Kidney epithelial cell (primary cell): ENCODE results near the gene CD96. TPM values are rescaled to one million over a fixed set of nuclear protein-coding genes. Genes with fewer than 3 reads are reported as not detected.
"Not testable (repeated sequence)": the region's sequence is repeated elsewhere in the genome, so short reads cannot be mapped to it uniquely, and the experiment has no call there.

Source experiments
- DNase-seq: peaks from one replicate; pipeline ENCODE4 v3.0.0-alpha.2; 2010; ENCODE audit warnings: low read depth
- H3K27me3 ChIP-seq: 2 replicates; pipeline ENCODE4 v1.6.0; 2011; ENCODE audit warnings: low read length; ENCODE audit not compliant: control insufficient read depth, insufficient read depth
- H3K36me3 ChIP-seq: 2 replicates; pipeline ENCODE4 v1.5.1; 2011; ENCODE audit warnings: low read length; ENCODE audit not compliant: control insufficient read depth, insufficient read depth
- H3K4me3 ChIP-seq: 2 replicates; pipeline ENCODE4 v1.5.1; 2011; ENCODE audit warnings: low read depth, mild to moderate bottlenecking, control low read depth, low read length
- total RNA-seq: library from RNA; depleted of rRNA; stranded (reverse); fragments of >200 nt; gene quantifications from 2 replicates; pipeline ENCODE4 v1.2.3, GENCODE V29; 2015
- TF ChIP-seq, protein P1 (sequence below): IDR thresholded peaks from 2 replicates; pipeline ENCODE4 v1.5.1; 2011; ENCODE audit warnings: mild to moderate bottlenecking, moderate library complexity, low read length, control low read depth, inconsistent platforms; ENCODE audit not compliant: insufficient read depth, poor library complexity, severe bottlenecking

CD96 gene
- total RNA-seq, 1 donor from 2014 or later, result not detected

DNA sequence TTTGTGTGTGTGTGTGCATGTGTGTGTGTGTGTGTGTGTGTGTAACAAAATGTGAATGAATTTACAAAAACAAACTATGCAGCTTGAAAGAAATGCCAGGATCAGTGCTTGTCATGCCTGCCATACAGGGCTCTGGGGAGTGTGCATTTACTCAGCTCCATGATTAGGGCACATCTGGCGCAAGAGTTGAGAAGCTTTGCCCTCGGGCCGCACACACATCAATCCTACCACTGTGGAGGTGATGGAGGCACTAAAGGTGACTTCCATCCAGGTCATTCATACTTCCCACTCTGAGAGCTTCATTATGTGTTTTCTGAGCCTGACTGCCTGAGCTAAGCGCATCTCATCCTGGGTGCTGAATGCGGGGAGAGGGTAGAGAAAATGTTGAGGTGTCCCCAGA, 125.2 kb downstream of the CD96 start:
- DNase-seq, result no peak
- no peak overlapping the region for H3K4me3 ChIP-seq
- no peaks in the 10 kb centered on the region for H3K27me3 ChIP-seq
- TF ChIP-seq, protein P1, sequence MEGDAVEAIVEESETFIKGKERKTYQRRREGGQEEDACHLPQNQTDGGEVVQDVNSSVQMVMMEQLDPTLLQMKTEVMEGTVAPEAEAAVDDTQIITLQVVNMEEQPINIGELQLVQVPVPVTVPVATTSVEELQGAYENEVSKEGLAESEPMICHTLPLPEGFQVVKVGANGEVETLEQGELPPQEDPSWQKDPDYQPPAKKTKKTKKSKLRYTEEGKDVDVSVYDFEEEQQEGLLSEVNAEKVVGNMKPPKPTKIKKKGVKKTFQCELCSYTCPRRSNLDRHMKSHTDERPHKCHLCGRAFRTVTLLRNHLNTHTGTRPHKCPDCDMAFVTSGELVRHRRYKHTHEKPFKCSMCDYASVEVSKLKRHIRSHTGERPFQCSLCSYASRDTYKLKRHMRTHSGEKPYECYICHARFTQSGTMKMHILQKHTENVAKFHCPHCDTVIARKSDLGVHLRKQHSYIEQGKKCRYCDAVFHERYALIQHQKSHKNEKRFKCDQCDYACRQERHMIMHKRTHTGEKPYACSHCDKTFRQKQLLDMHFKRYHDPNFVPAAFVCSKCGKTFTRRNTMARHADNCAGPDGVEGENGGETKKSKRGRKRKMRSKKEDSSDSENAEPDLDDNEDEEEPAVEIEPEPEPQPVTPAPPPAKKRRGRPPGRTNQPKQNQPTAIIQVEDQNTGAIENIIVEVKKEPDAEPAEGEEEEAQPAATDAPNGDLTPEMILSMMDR, result no peak
- no peaks in the 10 kb centered on the region for H3K36me3 ChIP-seq

DNA sequence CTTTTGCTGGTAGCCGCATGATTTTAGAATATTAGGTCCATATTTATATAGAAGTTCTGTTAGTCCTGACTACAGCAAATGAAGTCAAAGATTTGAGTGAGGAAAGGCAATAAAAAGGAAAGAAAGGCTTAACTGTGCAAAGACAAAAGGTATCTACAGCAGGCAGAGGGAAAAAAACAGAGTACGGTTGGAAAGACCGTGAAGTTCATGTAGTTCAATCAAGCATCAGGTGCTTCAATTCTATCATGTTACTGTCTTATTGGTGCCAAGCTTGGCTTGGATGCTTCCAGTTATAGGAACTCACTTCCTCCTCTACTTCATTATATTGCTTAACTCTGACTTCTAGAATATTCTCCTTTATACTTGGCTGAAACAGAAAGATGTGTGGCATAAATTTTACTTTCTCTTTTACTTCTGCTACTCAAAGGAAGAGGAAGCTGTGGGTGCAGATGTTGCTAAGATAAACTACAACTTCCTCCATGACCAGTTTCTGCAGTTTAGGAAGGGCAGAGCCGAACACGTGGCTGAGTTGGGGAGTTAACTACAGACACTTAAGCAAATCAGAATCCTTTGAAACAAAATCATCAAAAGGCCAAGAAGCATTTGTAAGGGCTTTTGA, 125.7 kb downstream of the CD96 start:
- Histone ChIP-seq H3K27me3 (no peaks in the 10 kb centered on the region), H3K4me3 (no peak overlapping the region), H3K36me3 (no peaks in the 10 kb centered on the region)
- TF ChIP-seq, protein P1, result no peak
- DNase-seq, result no peak

DNA sequence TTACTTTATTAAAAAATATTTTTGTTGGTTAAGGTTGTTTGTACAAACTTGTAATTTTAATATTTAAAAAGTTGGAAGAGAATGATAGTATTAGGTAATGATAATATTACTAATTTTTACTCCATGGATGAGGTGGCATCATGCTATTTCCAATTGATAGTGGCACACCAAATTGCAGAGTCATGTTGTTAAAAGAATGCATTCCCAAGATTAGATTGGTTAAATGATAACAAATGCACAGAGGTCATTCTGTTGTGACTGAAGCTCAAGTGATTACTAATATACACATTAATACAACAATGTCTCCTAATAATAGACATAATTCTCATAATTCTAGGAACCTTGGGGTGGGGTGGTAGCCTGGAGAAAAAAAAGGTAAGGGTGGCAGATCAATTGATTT, 126.3 kb downstream of the CD96 start:
- TF ChIP-seq, protein P1, result no peak
- no peaks in the 10 kb centered on the region for H3K36me3 ChIP-seq
- no peak for DNase-seq
- no peaks in the 10 kb centered on the region for H3K27me3 ChIP-seq
- H3K4me3 ChIP-seq, result no peak overlapping the region

DNA sequence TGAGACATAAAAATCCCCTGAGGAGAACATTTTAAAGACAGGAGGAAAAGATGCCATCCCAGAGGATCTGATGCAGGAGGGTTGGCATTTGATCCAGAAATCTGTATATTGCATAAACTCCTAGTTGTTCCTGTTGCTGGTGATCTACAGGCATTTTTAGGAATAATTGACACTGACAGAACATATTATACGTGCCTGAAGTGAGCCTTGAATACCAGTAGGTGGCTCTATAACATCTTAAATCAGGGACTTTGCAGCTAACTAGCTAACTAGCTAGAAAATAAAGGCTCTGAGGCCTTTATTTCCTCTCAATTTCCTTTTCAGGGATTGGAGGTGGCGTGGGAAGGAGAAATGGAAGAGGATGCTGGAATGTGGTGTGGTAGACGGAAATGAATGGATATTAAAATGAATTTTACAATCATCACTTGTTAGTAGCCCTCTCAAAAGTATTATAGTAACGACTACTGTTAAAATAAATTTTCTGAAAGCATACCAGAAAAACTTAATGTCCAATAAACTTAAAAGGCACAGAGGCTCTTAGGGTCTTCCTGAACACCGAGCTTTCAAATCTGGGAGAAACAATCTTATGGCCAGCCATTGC, 127.0 kb downstream of the CD96 start:
- DNase-seq, result no peak
- Histone ChIP-seq H3K4me3 (no peak overlapping the region), H3K27me3 (no peaks in the 10 kb centered on the region), H3K36me3 (no peaks in the 10 kb centered on the region)
- TF ChIP-seq, protein P1, result peak; percentile 70

DNA sequence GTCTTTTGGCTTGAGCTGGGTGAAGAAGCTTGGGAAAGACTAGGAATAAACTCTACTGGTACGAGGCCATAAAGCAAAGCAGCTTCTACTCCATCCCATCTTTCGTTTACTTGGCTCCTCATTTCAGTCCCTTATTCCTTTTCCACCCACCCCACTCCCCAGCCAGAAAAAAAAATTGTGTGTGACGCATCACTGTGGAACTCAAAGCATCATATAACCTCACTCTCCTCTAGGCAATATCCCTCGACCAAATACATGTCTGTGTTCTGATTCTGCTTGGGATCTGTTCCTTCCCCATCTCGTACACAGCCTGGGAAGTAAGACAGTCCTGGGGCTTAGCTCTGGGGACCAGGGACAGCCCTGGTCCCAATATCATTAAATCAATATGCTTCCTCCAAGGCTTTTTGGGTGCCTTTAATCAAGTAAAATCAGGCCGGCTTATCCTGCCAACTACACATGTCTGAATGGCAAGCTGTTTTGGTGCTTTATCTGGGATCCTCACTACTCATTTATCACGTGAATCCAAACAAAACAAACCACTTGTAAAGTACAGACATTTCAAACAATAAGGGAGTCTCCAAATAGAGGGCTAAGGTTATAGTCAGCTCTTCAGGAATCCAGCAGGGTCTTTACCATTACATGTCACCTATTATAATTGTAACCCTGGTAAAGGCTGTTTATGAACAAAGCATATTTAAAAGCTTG, 128.1 kb downstream of the CD96 start:
- Histone ChIP-seq H3K27me3 (no peaks in the 10 kb centered on the region), H3K4me3 (no peak overlapping the region), H3K36me3 (no peaks in the 10 kb centered on the region)
- TF ChIP-seq, protein P1, result no peak
- no peak for DNase-seq

DNA sequence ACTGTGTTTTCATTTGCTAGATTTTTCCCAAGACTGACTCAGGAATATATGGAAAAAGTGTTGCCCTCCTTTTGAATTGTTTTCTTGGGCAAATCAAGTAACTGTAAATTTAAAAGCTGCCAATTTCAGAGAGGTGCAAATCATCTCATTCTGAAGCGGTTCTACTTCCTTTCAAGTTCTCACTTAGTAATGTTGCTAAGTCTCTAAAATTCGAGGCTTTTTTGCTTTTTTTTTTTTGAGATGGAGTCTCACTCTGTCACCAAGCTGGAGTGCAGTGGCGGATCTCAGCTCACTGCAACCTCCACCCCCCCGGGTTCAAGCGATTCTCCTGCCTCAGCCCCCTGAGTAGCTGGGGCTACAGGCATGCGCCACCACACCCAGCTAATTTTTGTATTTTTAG, 130.5 kb downstream of the CD96 start:
- not testable (repeated sequence) for DNase-seq, H3K36me3 ChIP-seq, H3K4me3 ChIP-seq, H3K27me3 ChIP-seq
